NCI-H146 (cell line): ENCODE results near the gene IL15RA.
"Not testable (repeated sequence)": the region's sequence is repeated elsewhere in the genome, so short reads cannot be mapped to it uniquely, and the experiment has no call there.

Source experiments
- DNase-seq: peaks from one replicate; lab custom pipeline; 2025; lab: John Stamatoyannopoulos, UW

IL15RA gene

GRCh38 chr10:5970066-5970465 is 7.3 kb downstream of the IL15RA start:
- DNase-seq = no peak

GRCh38 chr10:5968681-5969453 is 8.5 kb downstream of the IL15RA start:
- peak; percentile 91 for DNase-seq

- DNase-seq = no peak
These were observed 9.2 kb downstream of the IL15RA start for GRCh38 chr10:5968037-5968680.

GRCh38 chr10:5965266-5965665 is 12.1 kb downstream of the IL15RA start:
- DNase-seq = no peak

- DNase-seq = no peak
These were observed 12.6 kb downstream of the IL15RA start for GRCh38 chr10:5964736-5965135.

GRCh38 chr10:5963591-5963990 is 13.8 kb downstream of the IL15RA start:
- no peak for DNase-seq

GRCh38 chr10:5963071-5963470 is 14.3 kb downstream of the IL15RA start:
- DNase-seq = peak; percentile 37

GRCh38 chr10:5962358-5962940 is 14.9 kb downstream of the IL15RA start:
- not testable (repeated sequence) for DNase-seq

- no peak for DNase-seq
These were observed 15.8 kb downstream of the IL15RA start for GRCh38 chr10:5961405-5962100.

- DNase-seq = not testable (repeated sequence)
These were observed 16.4 kb downstream of the IL15RA start for GRCh38 chr10:5960973-5961275.

- DNase-seq = no peak
These were observed 17.0 kb downstream of the IL15RA start for GRCh38 chr10:5960070-5960972.

GRCh38 chr10:5959581-5960069 is 17.7 kb downstream of the IL15RA start:
- DNase-seq = no peak

- DNase-seq = no peak
These were observed 18.2 kb downstream of the IL15RA start for GRCh38 chr10:5959142-5959541.

- DNase-seq = no peak
These were observed 18.7 kb downstream of the IL15RA start for GRCh38 chr10:5958675-5959074.

- DNase-seq = no peak
These were observed 19.3 kb downstream of the IL15RA start for GRCh38 chr10:5958077-5958476.

- DNase-seq = no peak
These were observed 21.0 kb downstream of the IL15RA start for GRCh38 chr10:5956146-5956936.

- DNase-seq = no peak
These were observed 23.7 kb downstream of the IL15RA start for GRCh38 chr10:5953676-5954075.

GRCh38 chr10:5952731-5953385 is 24.5 kb downstream of the IL15RA start:
- peak; percentile 92 for DNase-seq

GRCh38 chr10:5951721-5952407 is 25.5 kb downstream of the IL15RA start:
- DNase-seq = no peak
